Measurements from ENCODE around the gene MB.

The MB gene

DNA sequence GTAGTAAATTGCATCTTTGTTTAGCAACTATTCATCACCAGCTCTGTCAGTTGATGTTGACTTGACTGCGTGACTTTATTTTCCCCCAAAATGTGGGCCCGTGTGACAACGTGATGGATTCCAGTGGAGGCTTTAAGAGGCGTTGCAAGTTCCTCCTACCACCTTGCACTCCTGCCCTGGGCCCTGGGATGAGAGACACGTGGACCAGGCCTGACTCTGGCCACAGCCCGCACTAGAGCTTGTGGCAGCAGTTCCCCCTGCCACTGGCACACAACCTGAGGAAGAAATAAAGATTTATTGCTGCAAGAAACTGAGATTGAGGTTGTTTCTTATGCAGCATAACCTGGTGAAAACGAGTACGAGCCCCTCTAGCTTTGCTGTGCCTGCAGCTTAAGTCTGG, 44.6 kb downstream of the MB start:
- no peak for DNase-seq (ENCODE audit: low spot score)

DNA sequence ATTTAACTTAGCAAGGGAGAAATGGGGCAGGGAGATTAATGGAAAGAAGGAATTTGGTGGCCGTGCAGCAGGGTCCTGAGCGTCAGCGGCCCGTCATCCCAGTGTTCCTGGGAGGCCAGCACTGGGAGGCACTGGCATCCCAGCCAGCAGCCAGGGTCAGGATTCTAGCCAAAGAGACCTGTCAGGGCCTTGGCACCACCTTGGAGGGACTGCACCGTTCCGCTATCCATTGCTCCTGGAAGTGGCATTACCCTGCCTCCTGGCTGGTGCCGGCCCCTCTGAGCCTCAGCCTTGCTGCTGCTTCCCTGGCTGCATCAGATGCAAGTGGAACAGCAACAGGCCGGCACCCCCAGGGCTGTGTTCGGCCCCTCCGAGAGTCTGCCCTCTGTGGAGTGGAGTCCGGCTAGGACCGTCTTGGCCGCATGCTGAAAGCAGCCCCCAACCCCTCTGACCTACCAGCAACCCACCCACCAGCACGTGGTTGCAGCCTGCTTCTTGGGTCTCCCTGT, 46.4 kb downstream of the MB start:
- no peak for DNase-seq (ENCODE audit: low spot score)

GRCh38 chr22:35569916-35570315, 47.2 kb downstream of the MB start:
- DNase-seq (ENCODE audit: low spot score), result no peak

GRCh38 chr22:35568751-35569739, 48.1 kb downstream of the MB start:
- DNase-seq (ENCODE audit: low spot score), result no peak

GRCh38 chr22:35567351-35568141, 49.6 kb downstream of the MB start:
- no peak for DNase-seq (ENCODE audit: low spot score)

GRCh38 chr22:35564975-35565867, 51.9 kb downstream of the MB start:
- DNase-seq (ENCODE audit: low spot score), result no peak

DNA sequence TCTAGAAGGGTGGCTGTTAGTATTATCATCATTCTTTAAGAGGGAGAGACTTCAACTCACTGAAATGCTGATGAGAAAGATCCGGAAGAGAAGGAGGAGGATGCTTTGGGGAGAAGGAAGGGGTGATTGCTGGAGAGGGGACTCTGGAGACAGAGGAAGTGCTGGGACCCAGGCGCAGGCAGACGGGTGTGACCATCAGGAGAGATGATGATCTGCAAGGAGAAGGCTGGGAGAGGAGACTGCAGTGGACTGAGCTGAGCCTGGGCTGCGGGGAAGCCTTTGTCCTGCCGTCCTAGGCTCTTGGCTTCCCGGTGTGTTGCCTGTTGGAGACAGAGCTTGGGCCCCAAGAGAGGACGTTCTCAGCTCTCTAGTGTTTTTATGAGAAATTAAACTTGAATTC, 53.9 kb downstream of the MB start:
- DNase-seq (ENCODE audit: low spot score), result no peak

- DNase-seq (ENCODE audit: low spot score), result no peak
Measured at GRCh38 chr22:35561796-35562526, 55.2 kb downstream of the MB start.

- no peak for DNase-seq (ENCODE audit: low spot score)
Measured at GRCh38 chr22:35560824-35561223, 56.3 kb downstream of the MB start.

- DNase-seq (ENCODE audit: low spot score), result no peak
Measured at GRCh38 chr22:35560366-35560765, 56.8 kb downstream of the MB start.

DNA sequence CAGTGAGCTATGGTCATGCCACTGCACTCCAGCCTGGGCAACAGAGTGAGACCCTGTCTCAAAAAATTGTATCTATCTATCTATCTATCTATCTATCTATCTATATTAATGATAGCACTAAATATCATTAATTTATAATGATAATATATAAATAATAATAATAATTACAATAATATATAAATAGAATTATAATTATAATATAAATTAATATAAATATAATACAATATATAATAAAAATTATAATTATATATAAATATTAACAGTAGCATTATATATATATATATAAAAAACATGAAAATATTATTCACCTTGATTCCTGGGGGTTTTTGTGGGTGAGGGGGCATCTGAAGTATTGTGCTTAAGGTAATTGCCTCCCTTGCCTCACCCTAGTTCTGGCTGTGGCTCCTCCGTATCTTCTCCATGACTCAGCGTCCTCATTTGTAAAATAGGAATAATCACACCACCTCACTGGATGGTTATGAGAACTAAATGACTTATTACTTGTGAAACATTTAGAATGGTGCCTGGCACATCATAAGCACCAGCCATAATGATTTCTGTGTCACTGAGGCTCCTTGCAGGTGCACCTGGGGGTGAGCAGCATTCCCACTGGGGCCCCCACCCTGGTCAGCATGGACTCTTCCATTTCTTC, 57.6 kb downstream of the MB start:
- no peak for DNase-seq (ENCODE audit: low spot score)

DNA sequence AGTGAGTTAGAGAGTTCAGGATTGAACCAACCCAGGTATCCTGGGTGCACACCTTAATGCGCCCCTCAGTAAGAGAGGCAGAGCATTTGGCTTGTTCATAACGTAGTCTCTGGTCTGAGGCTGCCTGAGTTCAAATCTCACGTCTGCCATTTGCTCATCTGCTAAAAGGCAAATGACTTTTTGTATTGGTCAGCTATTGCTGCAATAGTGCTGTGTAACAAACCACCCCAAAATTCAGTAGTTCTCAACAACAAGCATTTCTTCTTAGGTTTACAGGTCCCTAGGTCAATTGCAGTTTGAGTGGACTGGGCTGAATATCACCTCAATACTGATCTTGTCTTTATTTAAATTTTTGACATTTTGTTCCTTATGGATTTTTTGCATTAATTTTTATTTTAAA, 58.4 kb downstream of the MB start:
- DNase-seq (ENCODE audit: low spot score), result no peak

DNA sequence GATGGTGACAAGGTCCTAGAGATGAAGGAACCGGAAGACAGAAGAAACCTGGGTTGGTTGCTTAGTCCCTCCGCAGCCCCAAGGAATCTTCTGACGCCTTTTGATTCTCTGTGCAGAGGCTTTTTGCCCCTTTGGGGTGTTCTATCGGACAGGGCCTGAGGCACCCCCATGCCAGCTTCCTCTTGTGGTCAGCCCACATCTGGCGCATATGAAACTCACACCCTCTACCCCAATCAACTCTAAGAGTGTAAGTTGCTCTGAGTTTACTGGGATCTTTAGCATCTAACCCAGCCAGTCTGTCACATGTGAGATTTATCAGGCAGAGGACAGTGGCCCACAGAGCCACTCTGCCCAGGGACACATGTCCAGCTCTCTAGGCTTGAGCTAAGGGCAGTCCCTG, 59.1 kb downstream of the MB start:
- DNase-seq (ENCODE audit: low spot score), result no peak
